ENCODE data around the gene JAM3.

- TF ChIP-seq, protein P1, sequence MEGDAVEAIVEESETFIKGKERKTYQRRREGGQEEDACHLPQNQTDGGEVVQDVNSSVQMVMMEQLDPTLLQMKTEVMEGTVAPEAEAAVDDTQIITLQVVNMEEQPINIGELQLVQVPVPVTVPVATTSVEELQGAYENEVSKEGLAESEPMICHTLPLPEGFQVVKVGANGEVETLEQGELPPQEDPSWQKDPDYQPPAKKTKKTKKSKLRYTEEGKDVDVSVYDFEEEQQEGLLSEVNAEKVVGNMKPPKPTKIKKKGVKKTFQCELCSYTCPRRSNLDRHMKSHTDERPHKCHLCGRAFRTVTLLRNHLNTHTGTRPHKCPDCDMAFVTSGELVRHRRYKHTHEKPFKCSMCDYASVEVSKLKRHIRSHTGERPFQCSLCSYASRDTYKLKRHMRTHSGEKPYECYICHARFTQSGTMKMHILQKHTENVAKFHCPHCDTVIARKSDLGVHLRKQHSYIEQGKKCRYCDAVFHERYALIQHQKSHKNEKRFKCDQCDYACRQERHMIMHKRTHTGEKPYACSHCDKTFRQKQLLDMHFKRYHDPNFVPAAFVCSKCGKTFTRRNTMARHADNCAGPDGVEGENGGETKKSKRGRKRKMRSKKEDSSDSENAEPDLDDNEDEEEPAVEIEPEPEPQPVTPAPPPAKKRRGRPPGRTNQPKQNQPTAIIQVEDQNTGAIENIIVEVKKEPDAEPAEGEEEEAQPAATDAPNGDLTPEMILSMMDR (IDR thresholded peaks at IDR 0.05; ENCODE audit: borderline replicate concordance, extremely low read depth, low read length, poor library complexity, severe bottlenecking): no peak
- no peak for TF ChIP-seq EZH2 (IDR thresholded peaks at IDR 0.05; ENCODE audit: borderline replicate concordance, low read depth, low read length, severe bottlenecking)
These were observed 52.2 kb downstream of the JAM3 start for GRCh38 chr11:134120921-134121526.
